Natural killer cell (primary cell): Measurements from ENCODE around the gene ATP5F1B. TPM values are rescaled to one million over a fixed set of nuclear protein-coding genes. Genes with fewer than 3 reads are reported as not detected.

ENCODE experiments used
- ATAC-seq, 3 donors: fragments of 150-1000 bp in 2 of 3; fragments of 200-7000 bp in 1 of 3; cut with Tn5 transposase; 1 replicate in 1 of 3; 2 replicates in 2 of 3; pipeline ENCODE4 v1.10.0; 2021; ENCODE audit warnings: mild to moderate bottlenecking in 2 of 3, moderate library complexity in 2 of 3
- DNase-seq, 2 donors: peaks; one replicate each; pipeline versions ENCODE4 v3.0.0 to v3.0.0-alpha.2; 2013 to 2021; ENCODE audit warnings: mixed read lengths in 1 of 2
- H3K27ac ChIP-seq: one replicate; pipeline ENCODE4 v1.5.1; 2013; ENCODE audit warnings: mild to moderate bottlenecking, low read length
- H3K27me3 ChIP-seq: one replicate; pipeline ENCODE4 v1.6.1; 2013; ENCODE audit warnings: low read length; ENCODE audit not compliant: control insufficient read depth, insufficient read depth
- H3K36me3 ChIP-seq: one replicate; pipeline ENCODE4 v1.6.1; 2013; ENCODE audit warnings: low read length; ENCODE audit not compliant: control insufficient read depth, insufficient read depth
- H3K4me1 ChIP-seq: one replicate; pipeline ENCODE4 v1.6.1; 2013; ENCODE audit warnings: low read length; ENCODE audit not compliant: control insufficient read depth, insufficient read depth
- H3K4me3 ChIP-seq: one replicate; pipeline ENCODE4 v1.5.1; 2013; ENCODE audit warnings: low read length
- H3K9me3 ChIP-seq: one replicate; pipeline ENCODE4 v1.6.1; 2013; ENCODE audit warnings: low read length; ENCODE audit not compliant: control insufficient read depth, insufficient read depth
- H3K27ac Mint-ChIP-seq, 2 donors: one replicate each; pipeline ENCODE4 v1.8.0; 2022; ENCODE audit warnings: mild to moderate bottlenecking in 2 of 2, mixed read lengths in 2 of 2, moderate library complexity in 1 of 2
- H3K27me3 Mint-ChIP-seq, 2 donors: one replicate each; pipeline ENCODE4 v1.8.0; 2022; ENCODE audit warnings: low read depth in 2 of 2, mixed read lengths in 2 of 2
- H3K36me3 Mint-ChIP-seq: one replicate; pipeline ENCODE4 v1.8.0; 2022; ENCODE audit warnings: mixed read lengths
- H3K4me1 Mint-ChIP-seq, 2 donors: one replicate each; pipeline ENCODE4 v1.8.0; 2022; ENCODE audit warnings: mixed read lengths in 2 of 2
- H3K4me3 Mint-ChIP-seq: one replicate; pipeline ENCODE4 v1.8.0; 2022; ENCODE audit warnings: mild to moderate bottlenecking, moderate library complexity, mixed read lengths
- H3K9me3 Mint-ChIP-seq, 2 donors: one replicate each; pipeline ENCODE4 v1.8.0; 2022; ENCODE audit warnings: mixed read lengths in 2 of 2
- WGBS: methylation state at CpG from one replicate; pipeline ENCODE4 v1.1.7; 2013; ENCODE audit warnings: missing lambda C conversion rate; ENCODE audit not compliant: insufficient coverage; 5-methylcytosine and 5-hydroxymethylcytosine counted together
- intact Hi-C: fragments of 100-400 bp; cut with micrococcal nuclease; formaldehyde crosslinking; loops from one replicate; pipeline ENCODE4 v1.14.2; 2022
- total RNA-seq, 4 donors: library from RNA; stranded (reverse); fragments of 120-200 nt in 1 of 4; gene quantifications; one replicate each; pipeline versions ENCODE4 v1.2.3 to v1.2.4, GENCODE V29; 2013 to 2022
- TF ChIP-seq, protein P1 (sequence below): fragments of 200-600 bp; IDR thresholded peaks from one replicate; pipeline ENCODE4 v1.8.0; 2022; ENCODE audit warnings: antibody characterized with exemption

ATP5F1B gene
- total RNA-seq, 3 donors from 2014 or later (not counting 1 experiment from before 2014, with no cell fraction given), result 335 to 378 (median 342) TPM

DNA sequence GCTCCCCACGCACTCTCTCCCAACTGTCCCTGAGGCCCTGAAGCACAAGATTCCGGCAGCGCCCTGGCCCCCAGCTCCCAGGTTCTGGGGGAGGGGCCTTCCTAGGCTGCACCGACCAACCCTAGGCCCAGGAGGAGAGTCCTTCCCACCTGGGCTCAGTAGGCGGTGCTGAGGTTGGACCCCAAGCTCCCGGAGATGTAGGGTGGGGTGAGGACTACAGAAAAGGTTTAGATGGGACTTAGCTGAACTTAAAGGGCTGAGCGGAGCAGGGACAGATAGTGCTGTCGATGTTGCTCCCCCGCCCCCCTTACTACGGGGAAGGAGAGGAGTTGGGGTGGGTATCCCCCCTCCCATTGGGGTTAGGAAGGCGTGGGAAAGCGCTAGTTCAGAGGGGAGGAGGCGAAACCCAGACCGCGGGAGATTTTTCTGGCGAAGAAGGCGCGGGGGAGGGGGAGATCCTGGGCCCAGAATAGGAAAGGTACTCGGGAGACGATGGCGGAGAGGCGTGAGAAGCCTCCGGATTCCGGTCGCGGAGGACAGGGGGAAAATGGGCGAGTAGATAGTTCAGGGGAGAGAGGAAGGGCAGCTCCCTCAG is 11.4 kb downstream of the ATP5F1B start:
- H3K4me3 Mint-ChIP-seq, result peak overlapping the region; percentile 99
- intact Hi-C loops, result no loop called here
- ATAC-seq (no peak), DNase-seq (peak in 1 of 2 donors; percentile 47)
- H3K27me3 ChIP-seq, result no peaks in the 10 kb centered on the region
- peak overlapping the region; percentile 91 to 93 for H3K27ac Mint-ChIP-seq
- TF ChIP-seq, protein P1, sequence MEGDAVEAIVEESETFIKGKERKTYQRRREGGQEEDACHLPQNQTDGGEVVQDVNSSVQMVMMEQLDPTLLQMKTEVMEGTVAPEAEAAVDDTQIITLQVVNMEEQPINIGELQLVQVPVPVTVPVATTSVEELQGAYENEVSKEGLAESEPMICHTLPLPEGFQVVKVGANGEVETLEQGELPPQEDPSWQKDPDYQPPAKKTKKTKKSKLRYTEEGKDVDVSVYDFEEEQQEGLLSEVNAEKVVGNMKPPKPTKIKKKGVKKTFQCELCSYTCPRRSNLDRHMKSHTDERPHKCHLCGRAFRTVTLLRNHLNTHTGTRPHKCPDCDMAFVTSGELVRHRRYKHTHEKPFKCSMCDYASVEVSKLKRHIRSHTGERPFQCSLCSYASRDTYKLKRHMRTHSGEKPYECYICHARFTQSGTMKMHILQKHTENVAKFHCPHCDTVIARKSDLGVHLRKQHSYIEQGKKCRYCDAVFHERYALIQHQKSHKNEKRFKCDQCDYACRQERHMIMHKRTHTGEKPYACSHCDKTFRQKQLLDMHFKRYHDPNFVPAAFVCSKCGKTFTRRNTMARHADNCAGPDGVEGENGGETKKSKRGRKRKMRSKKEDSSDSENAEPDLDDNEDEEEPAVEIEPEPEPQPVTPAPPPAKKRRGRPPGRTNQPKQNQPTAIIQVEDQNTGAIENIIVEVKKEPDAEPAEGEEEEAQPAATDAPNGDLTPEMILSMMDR, result no peak
- H3K4me1 ChIP-seq, result peaks cover 64% of the 10 kb centered on the region
- no peaks in the 10 kb centered on the region for H3K9me3 Mint-ChIP-seq
- peaks cover 22% of the 10 kb centered on the region for H3K36me3 ChIP-seq
- H3K4me1 Mint-ChIP-seq, result peaks cover 47 to 69% of the 10 kb centered on the region in 2 donors
- WGBS, result 5% methylated on average over 27 of the region's 27 CpGs
- no peaks in the 10 kb centered on the region for H3K27me3 Mint-ChIP-seq
- no peaks in the 10 kb centered on the region for H3K9me3 ChIP-seq
- H3K36me3 Mint-ChIP-seq, result no peaks in the 10 kb centered on the region
- peak overlapping the region; percentile 74 for H3K27ac ChIP-seq
- H3K4me3 ChIP-seq, result peak overlapping the region; percentile 74

DNA sequence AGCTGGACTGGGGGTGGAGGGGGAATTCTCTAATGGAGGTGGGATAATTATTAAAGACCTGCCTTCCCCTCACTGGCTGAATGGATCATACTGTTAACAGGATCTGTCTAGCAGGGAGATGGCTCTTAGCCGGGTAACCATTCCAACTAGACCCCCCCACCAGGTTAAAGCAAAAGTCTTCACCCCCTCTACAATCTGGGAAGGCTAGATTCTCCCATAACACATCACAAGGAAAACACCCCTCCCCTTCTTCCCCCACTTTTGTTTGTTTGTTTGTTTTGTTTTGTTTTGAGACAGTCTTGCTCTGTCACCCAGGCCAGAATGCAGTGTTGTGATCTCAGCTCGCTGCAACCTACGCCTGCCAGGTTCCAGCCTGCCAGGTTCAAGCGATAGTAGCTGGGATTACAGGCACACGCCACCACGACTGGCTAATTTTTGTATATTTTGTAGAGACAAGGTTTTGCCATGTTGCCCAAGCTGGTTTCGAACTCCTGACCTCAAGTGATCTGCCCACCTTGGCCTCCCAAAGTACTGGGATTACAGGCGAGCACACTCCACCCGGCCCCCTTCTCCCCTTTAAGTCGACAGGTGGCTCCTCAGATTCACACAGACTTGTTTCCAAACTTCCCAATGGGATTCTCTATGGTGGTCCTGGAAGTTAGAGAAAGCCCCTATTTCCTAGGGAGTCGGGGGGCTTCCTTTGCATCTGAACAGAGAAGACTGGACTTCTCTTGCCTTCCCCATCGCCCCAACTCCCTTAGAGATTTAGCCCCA is 12.1 kb downstream of the ATP5F1B start:
- H3K4me1 Mint-ChIP-seq, result peaks cover 49 to 71% of the 10 kb centered on the region in 2 donors
- peak overlapping the region; percentile 99 for H3K4me3 Mint-ChIP-seq
- Histone ChIP-seq H3K4me3 (peak overlapping the region; percentile 74), H3K4me1 (peaks cover 64% of the 10 kb centered on the region), H3K36me3 (peaks cover 15% of the 10 kb centered on the region), H3K27me3 (no peaks in the 10 kb centered on the region), H3K27ac (no peak overlapping the region), H3K9me3 (no peaks in the 10 kb centered on the region)
- peak in 1 of 2 donors; percentile 38 for DNase-seq
- no peak for ATAC-seq
- H3K27me3 Mint-ChIP-seq, result no peaks in the 10 kb centered on the region
- H3K9me3 Mint-ChIP-seq, result no peaks in the 10 kb centered on the region
- H3K36me3 Mint-ChIP-seq, result no peaks in the 10 kb centered on the region
- intact Hi-C loops, result no loop called here
- H3K27ac Mint-ChIP-seq, result peak overlapping the region; percentile 91 to 93
- WGBS, result 73% methylated on average over 12 of the region's 12 CpGs
- TF ChIP-seq, protein P1, result no peak

DNA sequence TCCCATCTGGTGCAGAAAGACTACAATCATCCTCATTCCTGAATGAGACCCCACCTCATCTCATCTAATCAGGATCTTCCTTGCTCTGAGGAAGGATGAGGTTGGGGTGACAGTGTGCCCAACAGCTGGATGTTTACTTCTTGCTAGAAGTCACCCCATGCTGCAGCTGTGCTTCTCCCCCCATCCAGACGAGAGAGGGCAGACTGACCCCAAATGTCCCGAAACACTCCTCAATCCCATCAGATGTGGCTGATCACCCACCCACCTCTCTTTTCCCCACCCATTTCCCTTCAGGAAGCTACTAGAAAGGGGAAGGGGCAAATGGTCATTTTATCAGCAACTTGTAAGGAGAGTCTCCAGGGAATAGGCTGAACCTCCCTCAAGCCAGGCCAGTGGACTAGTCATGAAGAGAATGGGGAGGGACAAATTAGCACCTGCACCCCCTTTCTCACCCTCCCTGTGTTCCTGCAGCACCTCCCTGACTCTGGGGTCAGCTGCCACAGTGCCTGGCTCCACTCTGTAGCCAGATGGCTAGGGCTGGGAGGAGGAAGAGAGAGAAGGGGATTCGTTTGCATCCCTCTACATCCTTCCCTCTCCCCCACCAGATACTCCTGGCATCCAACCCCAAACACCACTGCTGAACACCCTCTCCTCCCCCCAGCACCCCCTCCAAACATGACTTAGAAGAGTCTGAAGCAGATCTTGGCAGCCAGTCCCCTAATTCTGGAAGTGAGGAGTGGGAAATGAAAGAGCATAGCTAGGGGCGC is 12.9 kb downstream of the ATP5F1B start:
- DNase-seq (peak in 1 of 2 donors; percentile 22), ATAC-seq (no peak)
- peak overlapping the region; percentile 61 for H3K27ac ChIP-seq
- TF ChIP-seq, protein P1, result no peak
- Mint-ChIP-seq H3K4me1 (peaks cover 57 to 78% of the 10 kb centered on the region in 2 donors), H3K27me3 (no peaks in the 10 kb centered on the region), H3K9me3 (no peaks in the 10 kb centered on the region), H3K4me3 (peak overlapping the region; percentile 99), H3K27ac (peak overlapping the region; percentile 85 to 93), H3K36me3 (no peaks in the 10 kb centered on the region)
- H3K36me3 ChIP-seq, result peaks cover 8% of the 10 kb centered on the region
- H3K4me3 ChIP-seq, result no peak overlapping the region
- peaks cover 71% of the 10 kb centered on the region for H3K4me1 ChIP-seq
- 71% methylated on average over 3 of the region's 4 CpGs for WGBS
- H3K27me3 ChIP-seq, result no peaks in the 10 kb centered on the region
- H3K9me3 ChIP-seq, result no peaks in the 10 kb centered on the region
- intact Hi-C loops, result no loop called here
